Activated naive CD8-positive, alpha-beta T cell treated with anti-CD3 and anti-CD28 coated beads, Interleukin-2, amount 10 ng/mL, durations not matched to agents 7 days and 5 days (primary cell): ENCODE data around the gene STRA8. TPM values are rescaled to one million over a fixed set of nuclear protein-coding genes. Genes with fewer than 3 reads are reported as not detected.

Source experiments
- ATAC-seq: fragments of 150-1000 bp; cut with Tn5 transposase; one replicate; pipeline ENCODE4 v1.10.0; 2021; ENCODE audit warnings: low read depth, moderate library complexity
- POLR2A ChIA-PET: fragments of 350-600 bp; sonication (Branson Sonifier 250); formaldehyde crosslinking; loops from one replicate; lab custom pipeline; 2021; ENCODE audit warnings: antibody characterized with exemption; lab: Charles Lee
- DNase-seq: peaks from one replicate; pipeline ENCODE4 v3.0.0; 2021
- H3K27ac Mint-ChIP-seq: one replicate; pipeline ENCODE4 v1.8.0; 2022; ENCODE audit warnings: mild to moderate bottlenecking, mixed read lengths
- H3K27me3 Mint-ChIP-seq: one replicate; pipeline ENCODE4 v1.8.0; 2022; ENCODE audit warnings: mild to moderate bottlenecking, moderate library complexity, mixed read lengths
- H3K36me3 Mint-ChIP-seq: one replicate; pipeline ENCODE4 v1.8.0; 2021; ENCODE audit warnings: mild to moderate bottlenecking, mixed read lengths
- H3K4me1 Mint-ChIP-seq: one replicate; pipeline ENCODE4 v1.8.0; 2021; ENCODE audit warnings: mixed read lengths
- H3K4me3 Mint-ChIP-seq: one replicate; pipeline ENCODE4 v1.8.0; 2022; ENCODE audit warnings: mild to moderate bottlenecking, moderate library complexity, mixed read lengths
- H3K9me3 Mint-ChIP-seq: one replicate; pipeline ENCODE4 v1.8.0; 2021; ENCODE audit warnings: mixed read lengths
- total RNA-seq, 2 experiments: library from RNA; stranded (reverse); gene quantifications; one replicate each; pipeline ENCODE4 v1.2.3, GENCODE V29; 2021

Gene STRA8
- total RNA-seq, 2 experiments from 2014 or later = not detected

GRCh38 chr7:135195156-135195555 is 38.5 kb upstream of the STRA8 start:
- Mint-ChIP-seq H3K36me3 (peaks cover 10% of the 10 kb centered on the region), H3K4me1 (peaks cover 2% of the 10 kb centered on the region), H3K9me3 (no peaks in the 10 kb centered on the region), H3K4me3 (no peak overlapping the region), H3K27ac (no peak overlapping the region), H3K27me3 (no peaks in the 10 kb centered on the region)
- DNase-seq (no peak), ATAC-seq (no peak)
- POLR2A ChIA-PET = no interaction called here

GRCh38 chr7:135195968-135196629 is 37.5 kb upstream of the STRA8 start:
- H3K4me3 Mint-ChIP-seq = no peak overlapping the region
- ATAC-seq (no peak), DNase-seq (no peak)
- H3K27ac Mint-ChIP-seq = no peak overlapping the region
- no peaks in the 10 kb centered on the region for H3K9me3 Mint-ChIP-seq
- peaks cover 2% of the 10 kb centered on the region for H3K4me1 Mint-ChIP-seq
- peaks cover 7% of the 10 kb centered on the region for H3K36me3 Mint-ChIP-seq
- POLR2A ChIA-PET = no interaction called here
- no peaks in the 10 kb centered on the region for H3K27me3 Mint-ChIP-seq

- DNase-seq = no peak
- Mint-ChIP-seq H3K27ac (no peak overlapping the region), H3K4me3 (no peak overlapping the region), H3K4me1 (peaks cover 5% of the 10 kb centered on the region), H3K27me3 (no peaks in the 10 kb centered on the region), H3K36me3 (peaks cover 8% of the 10 kb centered on the region), H3K9me3 (no peaks in the 10 kb centered on the region)
- ATAC-seq = no peak
- POLR2A ChIA-PET = interaction anchor here (1.7 kb wide), 1 partner anchor 13 kb away, joined by 5 read pairs; the partner anchor contains the start of gene WDR91
Observed at GRCh38 chr7:135197343-135197742, 36.3 kb upstream of the STRA8 start.

- no peak overlapping the region for H3K4me3 Mint-ChIP-seq
- H3K27ac Mint-ChIP-seq = no peak overlapping the region
- no peak for ATAC-seq
Observed at GRCh38 chr7:135197906-135198655, 35.6 kb upstream of the STRA8 start.

GRCh38 chr7:135199439-135199838 is 34.2 kb upstream of the STRA8 start:
- Mint-ChIP-seq H3K9me3 (no peaks in the 10 kb centered on the region), H3K4me1 (peaks cover 11% of the 10 kb centered on the region), H3K27me3 (no peaks in the 10 kb centered on the region), H3K27ac (no peak overlapping the region), H3K4me3 (no peak overlapping the region), H3K36me3 (peaks cover 14% of the 10 kb centered on the region)
- ATAC-seq (no peak), DNase-seq (no peak)
- POLR2A ChIA-PET = no interaction called here

More at GRCh38 chr7:135197906-135198655, 35.6 kb upstream of the STRA8 start:
- no peaks in the 10 kb centered on the region for H3K9me3 Mint-ChIP-seq
- no peaks in the 10 kb centered on the region for H3K27me3 Mint-ChIP-seq
- POLR2A ChIA-PET = interaction anchor here (1.7 kb wide), 1 partner anchor 12 kb away, joined by 5 read pairs; the partner anchor contains the start of gene WDR91
- peaks cover 8% of the 10 kb centered on the region for H3K36me3 Mint-ChIP-seq
- DNase-seq = no peak
- peaks cover 7% of the 10 kb centered on the region for H3K4me1 Mint-ChIP-seq

- Mint-ChIP-seq H3K4me1 (peaks cover 11% of the 10 kb centered on the region), H3K27me3 (no peaks in the 10 kb centered on the region)
Observed at GRCh38 chr7:135200821-135201331, 32.8 kb upstream of the STRA8 start.

GRCh38 chr7:135201350-135201749 is 32.3 kb upstream of the STRA8 start:
- Mint-ChIP-seq H3K9me3 (no peaks in the 10 kb centered on the region), H3K4me3 (no peak overlapping the region), H3K27me3 (no peaks in the 10 kb centered on the region), H3K27ac (no peak overlapping the region), H3K36me3 (peaks cover 17% of the 10 kb centered on the region), H3K4me1 (peaks cover 11% of the 10 kb centered on the region)
- POLR2A ChIA-PET = no interaction called here
- ATAC-seq (no peak), DNase-seq (no peak)

More at GRCh38 chr7:135200821-135201331, 32.8 kb upstream of the STRA8 start:
- POLR2A ChIA-PET = no interaction called here
- H3K9me3 Mint-ChIP-seq = no peaks in the 10 kb centered on the region
- H3K36me3 Mint-ChIP-seq = peaks cover 17% of the 10 kb centered on the region
- DNase-seq (no peak), ATAC-seq (no peak)
- H3K27ac Mint-ChIP-seq = no peak overlapping the region
- no peak overlapping the region for H3K4me3 Mint-ChIP-seq

- POLR2A ChIA-PET = no interaction called here
- H3K27ac Mint-ChIP-seq = no peak overlapping the region
- no peaks in the 10 kb centered on the region for H3K27me3 Mint-ChIP-seq
- no peak for ATAC-seq
- peaks cover 15% of the 10 kb centered on the region for H3K36me3 Mint-ChIP-seq
- DNase-seq = no peak
- H3K4me3 Mint-ChIP-seq = no peak overlapping the region
- no peaks in the 10 kb centered on the region for H3K9me3 Mint-ChIP-seq
- H3K4me1 Mint-ChIP-seq = peaks cover 15% of the 10 kb centered on the region
Observed at GRCh38 chr7:135204341-135204749, 29.3 kb upstream of the STRA8 start.

- H3K27me3 Mint-ChIP-seq = no peaks in the 10 kb centered on the region
- no peak for DNase-seq
- H3K27ac Mint-ChIP-seq = no peak overlapping the region
- POLR2A ChIA-PET = no interaction called here
- no peak overlapping the region for H3K4me3 Mint-ChIP-seq
- peaks cover 16% of the 10 kb centered on the region for H3K4me1 Mint-ChIP-seq
- no peak for ATAC-seq
- no peaks in the 10 kb centered on the region for H3K9me3 Mint-ChIP-seq
- H3K36me3 Mint-ChIP-seq = peaks cover 14% of the 10 kb centered on the region
Observed at GRCh38 chr7:135204876-135205275, 28.8 kb upstream of the STRA8 start.

GRCh38 chr7:135205850-135206249 is 27.8 kb upstream of the STRA8 start:
- ATAC-seq = no peak
- POLR2A ChIA-PET = no interaction called here
- DNase-seq = no peak
- H3K27ac Mint-ChIP-seq = no peak overlapping the region
- H3K36me3 Mint-ChIP-seq = peaks cover 14% of the 10 kb centered on the region
- H3K9me3 Mint-ChIP-seq = no peaks in the 10 kb centered on the region
- H3K4me3 Mint-ChIP-seq = no peak overlapping the region
- peaks cover 19% of the 10 kb centered on the region for H3K4me1 Mint-ChIP-seq
- no peaks in the 10 kb centered on the region for H3K27me3 Mint-ChIP-seq

- no peaks in the 10 kb centered on the region for H3K9me3 Mint-ChIP-seq
- no peak for DNase-seq
- H3K36me3 Mint-ChIP-seq = peaks cover 10% of the 10 kb centered on the region
- H3K27ac Mint-ChIP-seq = no peak overlapping the region
- H3K4me1 Mint-ChIP-seq = peaks cover 17% of the 10 kb centered on the region
- no peak overlapping the region for H3K4me3 Mint-ChIP-seq
- POLR2A ChIA-PET = no interaction called here
- H3K27me3 Mint-ChIP-seq = peaks cover 1% of the 10 kb centered on the region
- no peak for ATAC-seq
Observed at GRCh38 chr7:135206941-135207391, 26.7 kb upstream of the STRA8 start.

GRCh38 chr7:135207406-135208101 is 26.1 kb upstream of the STRA8 start:
- Mint-ChIP-seq H3K9me3 (no peaks in the 10 kb centered on the region), H3K36me3 (peaks cover 10% of the 10 kb centered on the region), H3K4me1 (peaks cover 14% of the 10 kb centered on the region), H3K4me3 (no peak overlapping the region), H3K27me3 (peaks cover 1% of the 10 kb centered on the region), H3K27ac (peak overlapping the region; percentile 33)
- DNase-seq = no peak
- POLR2A ChIA-PET = no interaction called here
- no peak for ATAC-seq

GRCh38 chr7:135208102-135208793 is 25.4 kb upstream of the STRA8 start:
- POLR2A ChIA-PET = no interaction called here
- no peak overlapping the region for H3K27ac Mint-ChIP-seq
- H3K4me3 Mint-ChIP-seq = no peak overlapping the region
- H3K4me1 Mint-ChIP-seq = peaks cover 14% of the 10 kb centered on the region
- no peak for DNase-seq
- ATAC-seq = no peak
- peaks cover 1% of the 10 kb centered on the region for H3K27me3 Mint-ChIP-seq
- peaks cover 10% of the 10 kb centered on the region for H3K36me3 Mint-ChIP-seq
- H3K9me3 Mint-ChIP-seq = no peaks in the 10 kb centered on the region
